ENCODE data around the gene IFT172. TPM values are rescaled to one million over a fixed set of nuclear protein-coding genes. Genes with fewer than 3 reads are reported as not detected.

The IFT172 gene, protein sequence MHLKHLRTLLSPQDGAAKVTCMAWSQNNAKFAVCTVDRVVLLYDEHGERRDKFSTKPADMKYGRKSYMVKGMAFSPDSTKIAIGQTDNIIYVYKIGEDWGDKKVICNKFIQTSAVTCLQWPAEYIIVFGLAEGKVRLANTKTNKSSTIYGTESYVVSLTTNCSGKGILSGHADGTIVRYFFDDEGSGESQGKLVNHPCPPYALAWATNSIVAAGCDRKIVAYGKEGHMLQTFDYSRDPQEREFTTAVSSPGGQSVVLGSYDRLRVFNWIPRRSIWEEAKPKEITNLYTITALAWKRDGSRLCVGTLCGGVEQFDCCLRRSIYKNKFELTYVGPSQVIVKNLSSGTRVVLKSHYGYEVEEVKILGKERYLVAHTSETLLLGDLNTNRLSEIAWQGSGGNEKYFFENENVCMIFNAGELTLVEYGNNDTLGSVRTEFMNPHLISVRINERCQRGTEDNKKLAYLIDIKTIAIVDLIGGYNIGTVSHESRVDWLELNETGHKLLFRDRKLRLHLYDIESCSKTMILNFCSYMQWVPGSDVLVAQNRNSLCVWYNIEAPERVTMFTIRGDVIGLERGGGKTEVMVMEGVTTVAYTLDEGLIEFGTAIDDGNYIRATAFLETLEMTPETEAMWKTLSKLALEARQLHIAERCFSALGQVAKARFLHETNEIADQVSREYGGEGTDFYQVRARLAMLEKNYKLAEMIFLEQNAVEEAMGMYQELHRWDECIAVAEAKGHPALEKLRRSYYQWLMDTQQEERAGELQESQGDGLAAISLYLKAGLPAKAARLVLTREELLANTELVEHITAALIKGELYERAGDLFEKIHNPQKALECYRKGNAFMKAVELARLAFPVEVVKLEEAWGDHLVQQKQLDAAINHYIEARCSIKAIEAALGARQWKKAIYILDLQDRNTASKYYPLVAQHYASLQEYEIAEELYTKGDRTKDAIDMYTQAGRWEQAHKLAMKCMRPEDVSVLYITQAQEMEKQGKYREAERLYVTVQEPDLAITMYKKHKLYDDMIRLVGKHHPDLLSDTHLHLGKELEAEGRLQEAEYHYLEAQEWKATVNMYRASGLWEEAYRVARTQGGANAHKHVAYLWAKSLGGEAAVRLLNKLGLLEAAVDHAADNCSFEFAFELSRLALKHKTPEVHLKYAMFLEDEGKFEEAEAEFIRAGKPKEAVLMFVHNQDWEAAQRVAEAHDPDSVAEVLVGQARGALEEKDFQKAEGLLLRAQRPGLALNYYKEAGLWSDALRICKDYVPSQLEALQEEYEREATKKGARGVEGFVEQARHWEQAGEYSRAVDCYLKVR (N-terminal part only)
- total RNA-seq = 57.2 TPM

DNA sequence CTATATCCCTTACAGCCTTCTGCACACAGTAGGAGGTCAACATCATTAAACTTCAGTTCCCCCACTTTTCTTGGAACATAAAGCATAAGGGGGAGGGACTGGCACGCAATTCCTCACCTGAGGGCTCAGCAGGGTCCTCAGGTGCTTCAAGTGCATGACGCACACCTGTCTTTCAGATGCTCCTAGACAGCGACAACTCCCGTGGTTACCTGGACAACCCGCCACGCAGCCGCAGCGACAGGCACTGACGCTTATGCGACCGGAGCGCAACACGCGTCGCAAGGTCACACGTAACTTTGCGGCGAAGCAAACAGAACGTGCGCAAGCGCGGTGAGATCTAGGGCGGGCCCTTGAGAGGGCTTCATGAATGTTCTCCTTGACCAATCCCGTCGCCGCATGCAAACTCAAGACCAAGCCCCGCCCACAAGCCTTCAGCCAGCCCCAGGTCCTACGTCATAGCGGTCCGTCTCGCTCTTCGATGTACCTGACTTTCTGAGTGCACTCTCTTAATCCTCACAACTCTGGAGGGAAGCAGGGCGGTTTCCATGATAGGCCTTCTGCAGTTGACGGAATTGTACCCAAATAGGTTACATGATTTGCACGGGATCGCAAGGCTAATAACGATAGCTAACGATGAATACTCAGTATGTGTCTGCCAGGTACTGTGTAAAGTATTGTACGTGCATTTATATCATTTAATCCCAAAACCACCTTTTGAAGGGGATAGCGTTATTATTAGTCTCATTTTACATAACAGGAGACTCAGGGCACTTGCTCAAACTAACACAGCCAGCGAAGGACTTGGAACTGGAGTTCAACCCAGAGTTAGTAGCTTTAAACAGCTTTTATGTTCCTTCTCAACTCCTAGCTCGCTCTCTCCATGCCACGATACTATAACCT lies at the start of gene IFT172:
Gene IFT172, minus strand, starts transcription at position 246 of the 900 bp plus-strand sequence. Its CDS starts 90 bp downstream, at position 156.

DNA sequence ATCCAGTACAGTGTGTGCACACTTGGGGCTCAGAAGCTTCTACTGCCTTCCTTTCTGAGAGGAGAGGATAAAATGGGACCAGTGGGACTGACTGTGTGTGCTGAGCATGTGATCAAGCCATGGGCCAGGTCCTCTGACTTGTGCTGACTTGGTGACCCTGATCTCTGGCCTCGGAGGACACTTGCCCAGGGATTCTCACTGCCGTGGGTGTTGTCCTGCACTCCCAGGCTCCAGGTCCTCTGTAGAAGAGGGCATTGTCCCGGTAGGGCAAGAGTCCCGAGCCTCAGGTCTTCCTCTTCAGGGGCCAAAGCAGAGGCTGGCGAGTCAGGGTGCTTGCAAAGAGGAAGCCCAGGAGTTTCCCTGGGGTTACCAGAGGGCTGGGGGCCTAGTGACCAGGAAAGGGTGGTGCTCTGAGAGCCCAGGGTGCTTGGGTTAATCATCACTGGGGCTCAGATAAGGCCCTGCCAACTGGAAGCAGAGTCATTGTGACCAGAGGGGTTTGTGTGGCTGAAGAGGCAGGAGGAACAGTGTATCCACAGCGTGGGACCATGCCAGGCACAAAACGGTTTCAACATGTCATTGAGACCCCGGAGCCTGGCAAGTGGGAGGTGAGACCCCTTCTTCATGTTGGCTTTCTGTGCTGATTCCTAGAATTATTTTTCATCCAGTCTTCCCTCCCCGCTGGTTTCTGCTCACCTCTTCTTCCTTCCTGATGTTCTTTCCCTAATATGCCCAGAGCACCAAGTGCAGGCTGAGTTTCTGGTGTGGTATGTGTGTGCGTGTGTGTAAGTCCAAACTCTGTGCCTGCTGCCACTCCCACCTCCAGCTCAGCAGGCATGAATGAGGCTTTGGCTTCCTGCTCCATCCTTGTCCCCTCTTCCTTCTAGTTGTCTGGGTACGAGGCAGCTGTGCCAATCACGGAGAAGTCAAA lies 7.1 kb upstream of the IFT172 start, which contains the start of gene GCKR:
Gene GCKR, plus strand, starts transcription at position 483 of the 931 bp plus-strand sequence. Its CDS starts 66 bp downstream, at position 549.

DNA sequence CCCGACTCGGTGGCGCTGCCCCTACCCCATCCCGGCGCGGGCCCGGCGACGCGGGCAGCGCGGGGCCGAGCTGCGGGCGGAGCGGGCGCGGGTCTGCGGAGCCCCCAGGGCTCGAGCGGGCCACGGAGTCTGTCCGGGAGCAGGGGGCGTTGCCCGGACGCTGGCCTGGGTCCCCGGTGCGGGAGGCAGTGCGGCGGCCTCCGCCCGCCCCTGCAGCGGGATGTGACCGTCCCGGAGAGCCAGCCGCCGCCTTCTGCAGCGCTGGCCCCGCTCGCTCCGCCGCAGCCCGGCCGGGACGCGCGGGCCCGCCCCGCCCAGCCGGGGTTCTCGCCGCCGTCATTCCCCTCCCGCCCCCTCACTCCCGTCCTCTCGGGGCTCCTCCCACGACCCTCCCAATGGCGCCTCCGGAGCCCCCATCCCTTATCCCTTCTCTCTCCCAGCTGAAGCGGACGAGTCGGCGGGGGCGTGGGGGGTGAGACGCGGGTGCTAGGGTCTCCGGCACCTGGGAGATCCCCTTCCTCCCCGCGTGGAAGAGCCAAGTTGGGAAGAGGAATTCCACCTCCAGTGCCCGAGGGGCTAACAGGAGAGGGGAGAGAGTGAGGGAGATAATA lies 5.5 kb upstream of the IFT172 start, which contains the start of gene FNDC4:
Gene FNDC4, minus strand, starts transcription at position 257 of the 611 bp plus-strand sequence. CDS start 521 bp downstream, outside the sequence.

DNA sequence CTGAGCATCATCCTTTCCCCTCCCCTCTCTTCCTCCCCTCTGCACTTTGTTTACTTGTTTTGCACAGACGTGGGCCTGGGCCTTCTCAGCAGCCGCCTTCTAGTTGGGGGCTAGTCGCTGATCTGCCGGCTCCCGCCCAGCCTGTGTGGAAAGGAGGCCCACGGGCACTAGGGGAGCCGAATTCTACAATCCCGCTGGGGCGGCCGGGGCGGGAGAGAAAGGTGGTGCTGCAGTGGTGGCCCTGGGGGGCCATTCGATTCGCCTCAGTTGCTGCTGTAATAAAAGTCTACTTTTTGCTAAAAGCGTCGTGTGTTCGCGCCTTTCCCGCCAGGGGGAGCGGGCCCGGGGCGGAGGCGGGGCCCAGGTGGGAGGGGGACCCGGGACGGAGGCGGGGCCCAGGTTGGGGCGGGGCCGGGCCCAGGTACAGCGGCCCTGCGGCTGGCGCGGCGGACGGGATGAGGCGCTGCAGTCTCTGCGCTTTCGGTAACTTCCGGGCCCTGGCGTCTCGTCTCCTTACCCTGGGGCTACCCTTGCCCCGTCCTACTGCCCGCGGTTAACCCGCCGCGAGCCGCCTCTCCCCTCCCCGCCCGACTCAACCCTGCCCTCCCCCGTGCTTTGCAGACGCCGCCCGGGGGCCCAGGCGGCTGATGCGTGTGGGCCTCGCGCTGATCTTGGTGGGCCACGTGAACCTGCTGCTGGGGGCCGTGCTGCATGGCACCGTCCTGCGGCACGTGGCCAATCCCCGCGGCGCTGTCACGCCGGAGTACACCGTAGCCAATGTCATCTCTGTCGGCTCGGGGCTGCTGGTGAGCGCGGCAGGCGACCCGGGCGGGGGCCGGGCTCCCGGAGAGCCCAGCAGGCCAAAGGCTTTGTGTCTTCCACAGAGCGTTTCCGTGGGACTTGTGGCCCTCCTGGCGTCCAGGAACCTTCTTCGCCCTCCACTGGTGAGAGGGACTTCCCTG lies 47.3 kb downstream of the IFT172 start, which contains the start of gene KRTCAP3:
Gene KRTCAP3, plus strand, starts transcription at position 424 of the 962 bp plus-strand sequence. Its CDS starts 32 bp downstream, at position 456.

DNA sequence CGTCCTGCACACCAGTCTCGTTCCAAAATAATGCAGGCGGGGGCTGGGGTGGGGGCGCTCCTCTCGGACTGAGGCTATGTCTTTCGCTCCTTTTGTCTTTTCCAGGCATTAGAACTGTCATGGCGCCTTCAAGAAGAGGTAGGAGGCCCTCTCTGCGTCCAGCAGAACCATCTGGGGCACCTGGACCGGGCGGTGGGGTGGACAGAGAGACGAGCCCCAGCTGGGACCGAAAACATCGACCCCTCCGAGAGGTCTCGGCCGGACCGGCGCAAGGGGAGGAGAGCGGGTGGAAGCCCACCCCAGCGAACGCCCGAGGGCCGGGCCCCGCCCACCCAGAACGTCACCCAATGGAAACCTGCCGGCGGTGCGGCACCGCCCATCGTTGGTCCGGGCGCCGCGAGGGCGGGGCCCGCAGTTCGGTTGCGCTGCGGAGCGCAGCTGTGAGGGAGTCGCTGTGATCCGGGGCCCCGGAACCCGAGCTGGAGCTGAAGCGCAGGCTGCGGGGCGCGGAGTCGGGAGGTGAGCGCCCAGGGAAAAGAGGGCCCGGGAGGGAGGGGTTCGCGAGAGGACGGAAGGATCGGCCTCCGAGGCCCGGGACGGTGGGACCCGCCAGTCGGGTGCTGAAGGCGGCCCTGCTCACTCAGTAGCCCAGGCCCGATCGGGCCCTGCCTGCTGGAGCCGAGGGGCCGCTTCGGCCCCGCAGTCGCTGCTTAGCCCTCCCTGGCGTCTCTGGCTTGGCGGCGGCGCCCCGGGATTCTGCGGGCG lies 61.1 kb downstream of the IFT172 start, which contains the start of gene NRBP1:
Gene NRBP1, plus strand, starts transcription at position 419 of the 765 bp plus-strand sequence. CDS start 4,643 bp downstream, outside the sequence.

DNA sequence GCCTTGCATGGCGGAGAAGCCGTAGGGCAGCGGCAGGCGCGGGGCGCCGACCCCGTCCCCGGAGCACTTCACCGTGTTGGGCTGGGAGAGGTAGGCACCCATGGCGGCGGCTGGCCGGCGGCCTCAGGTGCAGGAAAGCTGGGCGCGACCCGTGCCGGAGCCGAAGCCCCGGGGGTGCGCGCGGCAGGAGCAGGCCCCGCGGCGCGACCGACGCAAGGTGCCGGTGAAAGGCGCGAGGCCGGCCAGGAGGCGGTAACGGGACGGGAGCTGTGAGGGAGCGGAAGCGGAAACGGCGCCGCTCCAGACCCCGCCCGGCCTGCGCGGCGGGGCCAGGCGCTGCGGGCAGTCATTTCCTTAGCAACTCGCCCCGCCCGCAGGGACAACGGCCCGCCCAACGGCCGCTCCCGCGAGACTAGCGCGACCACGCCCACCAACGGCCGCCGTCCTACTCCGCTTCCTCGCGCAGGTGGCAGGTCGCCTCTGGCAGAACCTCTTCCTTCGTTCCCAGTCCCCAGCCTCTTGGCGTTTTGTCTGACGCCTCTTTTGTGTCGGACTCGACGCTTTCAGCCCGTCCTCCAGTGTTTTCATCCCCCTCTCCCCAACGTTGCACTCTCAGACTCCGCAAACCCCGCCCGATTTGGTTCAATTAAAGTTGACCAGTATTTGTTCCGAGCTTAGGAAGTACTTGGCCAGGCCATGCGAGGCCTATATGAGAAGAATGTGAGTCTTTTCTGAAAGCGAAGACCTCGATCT lies 80.0 kb downstream of the IFT172 start, which contains the start of gene PPM1G:
Gene PPM1G, minus strand, starts transcription at position 271 of the 753 bp plus-strand sequence. Its CDS starts 169 bp downstream, at position 102.

Other genes with a start within 250 kb of the IFT172 start
- gene SLC30A3, start 226.7 kb downstream of the IFT172 start, total RNA-seq = 0.27 TPM
- not detected for gene DNAJC5G, start 214.3 kb downstream of the IFT172 start, total RNA-seq
- 4.7 TPM for gene TRIM54, start 207.3 kb downstream of the IFT172 start, total RNA-seq
- gene UCN, start 181.3 kb downstream of the IFT172 start, total RNA-seq = 4.7 TPM
- 62.5 TPM for gene MPV17, start 166.6 kb downstream of the IFT172 start, total RNA-seq
- 46.5 TPM for gene GTF3C2, start 133.0 kb downstream of the IFT172 start, total RNA-seq
- 30.0 TPM for gene EIF2B4, start 119.4 kb downstream of the IFT172 start, total RNA-seq
- gene SNX17, start 119.1 kb downstream of the IFT172 start, total RNA-seq = 72.6 TPM
- gene ZNF513, start 109.0 kb downstream of the IFT172 start, total RNA-seq = 11.6 TPM
- 54.4 TPM for gene PPM1G, start 80.2 kb downstream of the IFT172 start, total RNA-seq
- gene NRBP1, start 61.1 kb downstream of the IFT172 start, total RNA-seq = 108 TPM
- not detected for gene KRTCAP3, start 47.4 kb downstream of the IFT172 start, total RNA-seq
- 13.7 TPM for gene FNDC4, start 5.5 kb upstream of the IFT172 start, total RNA-seq
- gene GCKR, start 7.1 kb upstream of the IFT172 start, total RNA-seq = not detected
- 95.4 TPM for gene ZNF512, start 93.3 kb upstream of the IFT172 start, total RNA-seq
- 12.6 TPM for gene CCDC121, start 139.3 kb upstream of the IFT172 start, total RNA-seq
- gene GPN1, start 139.3 kb upstream of the IFT172 start, total RNA-seq = 37.1 TPM
- 42.6 TPM for gene SUPT7L, start 173.9 kb upstream of the IFT172 start, total RNA-seq
- 38.5 TPM for gene SLC4A1AP, start 174.1 kb upstream of the IFT172 start, total RNA-seq

Measured in camera-type eye (tissue), 1 donor.